ENCODE measurements around the gene ASB2. TPM values are rescaled to one million over a fixed set of nuclear protein-coding genes. Genes with fewer than 3 reads are reported as not detected.

Gene ASB2
- polyA plus RNA-seq, 1 of the 3 experiments (the other 2 are of a cell fraction) = 0.15 TPM

- H3K4me3 ChIP-seq (ENCODE audit: low read depth in 2 of 2, low read length in 1 of 2) = no peak overlapping the region
- no peak overlapping the region for H3K9ac ChIP-seq
- no peaks in the 10 kb centered on the region for H3K36me3 ChIP-seq (replicated peaks in 1 of 2; ENCODE audit: control insufficient read depth in 1 of 2, insufficient read depth in 2 of 2, low read length in 1 of 2)
- no peaks in the 10 kb centered on the region for H3K79me2 ChIP-seq (ENCODE audit: insufficient read depth)
- H3F3A ChIP-seq (replicated peaks; ENCODE audit: insufficient read depth) = no peaks in the 10 kb centered on the region
- H3K27ac ChIP-seq (ENCODE audit: low read depth in 2 of 2, low read length in 1 of 2) = no peak overlapping the region
- no peak overlapping the region for H3K4me2 ChIP-seq
- H4K20me1 ChIP-seq (ENCODE audit: insufficient read depth) = no peaks in the 10 kb centered on the region
- no peaks in the 10 kb centered on the region for H3K27me3 ChIP-seq (ENCODE audit: insufficient read depth)
- ChIA-PET POLR2A (no interaction called here), CTCF (interaction anchor here (0.6 to 2.3 kb wide), 3 partner anchors 39 to 395 kb away, joined by 4 to 9 read pairs (median 4); no protein-coding TSS in a partner anchor)
- peaks cover 0 to 3% of the 10 kb centered on the region in 2 experiments; a peak in 1 of 4 replicates for H3K4me1 ChIP-seq (ENCODE audit: control insufficient read depth in 1 of 2, insufficient read depth in 2 of 2, low read depth in 1 of 2, low read length in 1 of 2)
- H3K9me2 ChIP-seq = no peaks in the 10 kb centered on the region
- no peak for DNase-seq
- H2AFZ ChIP-seq (ENCODE audit: low read depth) = no peak overlapping the region
- H3K9me3 ChIP-seq = no peaks in the 10 kb centered on the region
- TF ChIP-seq, protein P1, sequence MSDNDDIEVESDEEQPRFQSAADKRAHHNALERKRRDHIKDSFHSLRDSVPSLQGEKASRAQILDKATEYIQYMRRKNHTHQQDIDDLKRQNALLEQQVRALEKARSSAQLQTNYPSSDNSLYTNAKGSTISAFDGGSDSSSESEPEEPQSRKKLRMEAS (IDR thresholded peaks at IDR 0.05; ENCODE audit: low read depth) = no peak
- TF ChIP-seq RCOR1 (IDR thresholded peaks at IDR 0.05; ENCODE audit: low read length) (no peak), EZH2phosphoT487 (IDR thresholded peaks at IDR 0.05; ENCODE audit: borderline replicate concordance, low read depth) (no peak), RXRA (IDR thresholded peaks at IDR 0.05; ENCODE audit: borderline replicate concordance, low read depth) (no peak), CHD2 (IDR thresholded peaks at IDR 0.05; ENCODE audit: low read length, partially characterized antibody) (no peak), TEAD4 (IDR thresholded peaks at IDR 0.05; ENCODE audit: borderline replicate concordance, insufficient read depth) (no peak), ELF1 (IDR thresholded peaks at IDR 0.05) (no peak), USF1 (IDR thresholded peaks at IDR 0.05; ENCODE audit: borderline replicate concordance, low read depth) (no peak), FOXJ3 (CRISPR knock-in tag; IDR thresholded peaks at IDR 0.05) (no peak)
- 70% methylated on average over 4 of the region's 4 CpGs for WGBS (ENCODE audit: low lambda C conversion rate)
Measured at GRCh38 chr14:93978735-93979134, 2.4 kb upstream of the ASB2 start.

DNA sequence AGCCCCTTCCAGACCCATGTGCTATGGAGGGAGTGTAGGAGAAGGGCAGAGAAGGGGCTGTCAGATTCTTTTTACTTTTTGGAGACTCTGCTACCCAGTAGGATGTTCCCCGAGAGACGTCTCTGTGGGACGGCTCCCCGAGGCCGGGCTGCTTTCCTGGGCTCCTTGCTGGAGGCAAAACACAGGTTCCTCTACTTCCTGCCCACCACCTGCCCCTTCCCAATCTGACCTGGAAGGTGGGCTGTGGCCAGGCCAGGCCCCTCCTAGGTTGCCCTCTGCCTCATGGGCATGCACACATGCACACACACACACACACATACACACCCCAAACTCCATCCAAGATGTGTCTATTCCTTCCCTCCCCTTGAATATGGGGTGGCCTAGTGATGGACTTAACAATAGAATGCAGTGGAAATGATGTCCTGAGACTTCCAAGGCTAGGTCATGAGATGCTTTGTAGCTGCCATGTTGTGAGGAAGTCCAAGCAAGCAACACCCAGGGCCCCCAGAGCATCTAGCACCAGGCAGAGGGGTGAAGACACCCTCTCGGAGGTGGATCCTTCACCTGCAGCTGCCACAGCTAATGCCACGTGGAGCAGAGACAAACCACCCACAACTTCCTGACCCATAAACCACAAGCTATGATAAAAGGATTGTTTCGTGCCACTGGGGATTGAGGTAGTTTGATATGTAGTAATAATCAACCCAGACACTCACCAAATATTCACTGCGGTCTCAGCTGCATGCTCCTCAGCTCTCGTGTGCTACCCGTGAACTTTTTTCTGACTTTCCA is 1.6 kb upstream of the ASB2 start:
- DNase-seq = no peak
- Histone ChIP-seq H3K27me3 (ENCODE audit: insufficient read depth) (no peaks in the 10 kb centered on the region), H3F3A (replicated peaks; ENCODE audit: insufficient read depth) (no peaks in the 10 kb centered on the region), H3K4me1 (ENCODE audit: control insufficient read depth in 1 of 2, insufficient read depth in 2 of 2, low read depth in 1 of 2, low read length in 1 of 2) (peaks cover 0 to 3% of the 10 kb centered on the region in 2 experiments; a peak in 1 of 4 replicates), H3K4me2 (no peak overlapping the region), H3K9me3 (no peaks in the 10 kb centered on the region), H3K27ac (ENCODE audit: low read depth in 2 of 2, low read length in 1 of 2) (no peak overlapping the region), H3K79me2 (ENCODE audit: insufficient read depth) (no peaks in the 10 kb centered on the region), H4K20me1 (ENCODE audit: insufficient read depth) (no peaks in the 10 kb centered on the region), H3K9ac (no peak overlapping the region), H3K9me2 (no peaks in the 10 kb centered on the region), H3K4me3 (ENCODE audit: low read depth in 2 of 2, low read length in 1 of 2) (no peak overlapping the region), H2AFZ (ENCODE audit: low read depth) (no peak overlapping the region), H3K36me3 (replicated peaks in 1 of 2; ENCODE audit: control insufficient read depth in 1 of 2, insufficient read depth in 2 of 2, low read length in 1 of 2) (no peaks in the 10 kb centered on the region)
- WGBS (ENCODE audit: low lambda C conversion rate) = 80% methylated on average over 11 of the region's 11 CpGs
- ChIA-PET POLR2A (no interaction called here), CTCF (interaction anchor here (0.6 to 2.3 kb wide), 4 partner anchors 23 to 394 kb away, joined by 3 to 9 read pairs (median 4); no protein-coding TSS in a partner anchor)
- TF ChIP-seq CHD2 (IDR thresholded peaks at IDR 0.05; ENCODE audit: low read length, partially characterized antibody) (no peak), TAF1 (IDR thresholded peaks at IDR 0.05; ENCODE audit: borderline replicate concordance, low read depth, low read length) (no peak)
- TF ChIP-seq, protein P1 (IDR thresholded peaks at IDR 0.05; ENCODE audit: low read depth) = no peak
- TF ChIP-seq, protein P2, sequence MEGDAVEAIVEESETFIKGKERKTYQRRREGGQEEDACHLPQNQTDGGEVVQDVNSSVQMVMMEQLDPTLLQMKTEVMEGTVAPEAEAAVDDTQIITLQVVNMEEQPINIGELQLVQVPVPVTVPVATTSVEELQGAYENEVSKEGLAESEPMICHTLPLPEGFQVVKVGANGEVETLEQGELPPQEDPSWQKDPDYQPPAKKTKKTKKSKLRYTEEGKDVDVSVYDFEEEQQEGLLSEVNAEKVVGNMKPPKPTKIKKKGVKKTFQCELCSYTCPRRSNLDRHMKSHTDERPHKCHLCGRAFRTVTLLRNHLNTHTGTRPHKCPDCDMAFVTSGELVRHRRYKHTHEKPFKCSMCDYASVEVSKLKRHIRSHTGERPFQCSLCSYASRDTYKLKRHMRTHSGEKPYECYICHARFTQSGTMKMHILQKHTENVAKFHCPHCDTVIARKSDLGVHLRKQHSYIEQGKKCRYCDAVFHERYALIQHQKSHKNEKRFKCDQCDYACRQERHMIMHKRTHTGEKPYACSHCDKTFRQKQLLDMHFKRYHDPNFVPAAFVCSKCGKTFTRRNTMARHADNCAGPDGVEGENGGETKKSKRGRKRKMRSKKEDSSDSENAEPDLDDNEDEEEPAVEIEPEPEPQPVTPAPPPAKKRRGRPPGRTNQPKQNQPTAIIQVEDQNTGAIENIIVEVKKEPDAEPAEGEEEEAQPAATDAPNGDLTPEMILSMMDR (IDR thresholded peaks at IDR 0.05) = no peak

Measured in SK-N-SH (cell line).